Caco-2 (cell line): Measurements from ENCODE around the gene GPC6. TPM values are rescaled to one million over a fixed set of nuclear protein-coding genes. Genes with fewer than 3 reads are reported as not detected.

ENCODE experiments used
- BruUV-seq: library from RNA; stranded (reverse); fragments of 400-500 nt; replicated peaks from 2 replicates; lab custom pipeline; 2021; lab: Mats Ljungman, UMichigan
- CTCF ChIA-PET: fragments of 300-600 bp; sonication (Branson Sonifier 250); formaldehyde crosslinking; loops from one replicate; lab custom pipeline; 2022; ENCODE audit warnings: antibody characterized with exemption; lab: Charles Lee
- POLR2A ChIA-PET: fragments of 300-600 bp; sonication (Branson Sonifier 250); formaldehyde crosslinking; loops from one replicate; lab custom pipeline; 2022; ENCODE audit warnings: antibody characterized with exemption; lab: Charles Lee
- DNase-seq, 2 experiments: peaks; one replicate each; pipeline versions ENCODE4 v3.0.0 to v3.0.0-alpha.2; 2020 to 2022
- H3K27me3 ChIP-seq: replicated peaks from 2 replicates; pipeline ENCODE4 v1.6.0; 2011; ENCODE audit warnings: low read length; ENCODE audit not compliant: control insufficient read depth, insufficient read depth
- H3K36me3 ChIP-seq: 2 replicates; pipeline ENCODE4 v1.5.1; 2011; ENCODE audit warnings: low read length; ENCODE audit not compliant: control insufficient read depth, insufficient read depth
- H3K4me1 ChIP-seq: fragments of 250-450 bp; sonication (Bioruptor Pico); 2 replicates; pipeline ENCODE4 v1.5.1; 2020; ENCODE audit warnings: mild to moderate bottlenecking
- H3K4me3 ChIP-seq: 2 replicates; pipeline ENCODE4 v1.5.1; 2011; ENCODE audit warnings: low read depth, mild to moderate bottlenecking, control low read depth, low read length
- H3K9me3 ChIP-seq: fragments of 250-450 bp; sonication (Bioruptor Pico); 2 replicates; pipeline ENCODE4 v1.5.1; 2020; ENCODE audit warnings: mild to moderate bottlenecking, moderate library complexity
- H3K27ac Mint-ChIP-seq: one replicate; pipeline ENCODE4 v1.8.0; 2022; ENCODE audit warnings: mixed read lengths; ENCODE audit not compliant: unreplicated experiment
- H3K27me3 Mint-ChIP-seq: one replicate; pipeline ENCODE4 v1.8.0; 2022; ENCODE audit warnings: mixed read lengths; ENCODE audit not compliant: insufficient read depth, unreplicated experiment
- H3K36me3 Mint-ChIP-seq: one replicate; pipeline ENCODE4 v1.8.0; 2022; ENCODE audit warnings: mild to moderate bottlenecking, mixed read lengths; ENCODE audit not compliant: insufficient read depth, unreplicated experiment
- H3K4me1 Mint-ChIP-seq: one replicate; pipeline ENCODE4 v1.8.0; 2022; ENCODE audit warnings: low read depth, mixed read lengths; ENCODE audit not compliant: unreplicated experiment
- H3K4me3 Mint-ChIP-seq: one replicate; pipeline ENCODE4 v1.8.0; 2022; ENCODE audit warnings: mild to moderate bottlenecking, moderate library complexity, mixed read lengths; ENCODE audit not compliant: unreplicated experiment
- H3K9me3 Mint-ChIP-seq: one replicate; pipeline ENCODE4 v1.8.0; 2022; ENCODE audit warnings: mixed read lengths; ENCODE audit not compliant: unreplicated experiment
- CTCF ChIP-seq, 2 experiments: fragments of 200-600 bp in 1 of 2; IDR thresholded peaks; 1 replicate in 1 of 2; 2 replicates in 1 of 2; pipeline versions ENCODE4 v1.5.1 to v1.8.0; 2011 to 2022; ENCODE audit warnings: antibody characterized with exemption in 1 of 2, control low read depth in 1 of 2, inconsistent platforms in 1 of 2, low read depth in 1 of 2, low read length in 1 of 2, mild to moderate bottlenecking in 1 of 2, moderate library complexity in 1 of 2; ENCODE audit not compliant: insufficient read depth in 1 of 2, severe bottlenecking in 1 of 2, unreplicated experiment in 1 of 2
- intact Hi-C: fragments of 100-400 bp; cut with micrococcal nuclease; formaldehyde crosslinking; loops from one replicate; pipeline ENCODE4 v1.10.0; 2022; ENCODE audit not compliant: unreplicated experiment
- total RNA-seq: library from RNA; stranded (reverse); gene quantifications from 2 replicates; pipeline ENCODE4 v1.2.3, GENCODE V29; 2022

GPC6 gene
- total RNA-seq, 1 experiment from 2014 or later: 0.16 TPM

GRCh38 chr13:94256721-94257120 lies 1030.1 kb downstream of the GPC6 start:
- no peak for TF ChIP-seq CTCF (IDR thresholded peaks at IDR 0.05; ENCODE audit: insufficient read depth in 1 of 2, low read depth in 1 of 2, low read length in 1 of 2, severe bottlenecking in 1 of 2, unreplicated experiment in 1 of 2)
- no peak overlapping the region for H3K4me3 ChIP-seq
- intact Hi-C loops: no loop called here
- no peaks in the 10 kb centered on the region for H3K27me3 ChIP-seq
- BruUV-seq: no TSS peak
- Mint-ChIP-seq H3K27me3 (peaks cover 8% of the 10 kb centered on the region), H3K4me3 (no peak overlapping the region), H3K4me1 (no peaks in the 10 kb centered on the region), H3K9me3 (no peaks in the 10 kb centered on the region), H3K27ac (no peak overlapping the region), H3K36me3 (no peaks in the 10 kb centered on the region)
- ChIA-PET POLR2A (no interaction called here), CTCF (no interaction called here)
- no peak for DNase-seq
- no peaks in the 10 kb centered on the region for H3K9me3 ChIP-seq
- H3K4me1 ChIP-seq: no peaks in the 10 kb centered on the region
- H3K36me3 ChIP-seq: no peaks in the 10 kb centered on the region

- intact Hi-C loops: no loop called here
- no peak overlapping the region for H3K27ac Mint-ChIP-seq
- no TSS peak for BruUV-seq
- Histone ChIP-seq H3K36me3 (no peaks in the 10 kb centered on the region), H3K4me3 (no peak overlapping the region), H3K27me3 (no peaks in the 10 kb centered on the region), H3K9me3 (no peaks in the 10 kb centered on the region), H3K4me1 (no peaks in the 10 kb centered on the region)
- no peaks in the 10 kb centered on the region for H3K9me3 Mint-ChIP-seq
- CTCF ChIA-PET: no interaction called here
- POLR2A ChIA-PET: no interaction called here
- TF ChIP-seq CTCF (IDR thresholded peaks at IDR 0.05; ENCODE audit: insufficient read depth in 1 of 2, low read depth in 1 of 2, low read length in 1 of 2, severe bottlenecking in 1 of 2, unreplicated experiment in 1 of 2): no peak
- H3K4me3 Mint-ChIP-seq: no peak overlapping the region
- DNase-seq: no peak
- no peaks in the 10 kb centered on the region for H3K36me3 Mint-ChIP-seq
- no peaks in the 10 kb centered on the region for H3K4me1 Mint-ChIP-seq
- peaks cover 5% of the 10 kb centered on the region for H3K27me3 Mint-ChIP-seq
Measured at GRCh38 chr13:94259984-94260383, 1033.4 kb downstream of the GPC6 start.

GRCh38 chr13:94261163-94261562 lies 1034.6 kb downstream of the GPC6 start:
- ChIA-PET CTCF (no interaction called here), POLR2A (no interaction called here)
- no TSS peak for BruUV-seq
- Histone ChIP-seq H3K36me3 (no peaks in the 10 kb centered on the region), H3K4me1 (no peaks in the 10 kb centered on the region), H3K27me3 (no peaks in the 10 kb centered on the region), H3K9me3 (no peaks in the 10 kb centered on the region), H3K4me3 (no peak overlapping the region)
- Mint-ChIP-seq H3K9me3 (no peaks in the 10 kb centered on the region), H3K4me3 (no peak overlapping the region), H3K36me3 (no peaks in the 10 kb centered on the region), H3K27ac (no peak overlapping the region), H3K4me1 (no peaks in the 10 kb centered on the region), H3K27me3 (peaks cover 3% of the 10 kb centered on the region)
- DNase-seq: no peak
- intact Hi-C loops: no loop called here
- no peak for TF ChIP-seq CTCF (IDR thresholded peaks at IDR 0.05; ENCODE audit: insufficient read depth in 1 of 2, low read depth in 1 of 2, low read length in 1 of 2, severe bottlenecking in 1 of 2, unreplicated experiment in 1 of 2)
